Measurements from ENCODE around the gene CMBL.
"Not testable (repeated sequence)": the region's sequence is repeated elsewhere in the genome, so short reads cannot be mapped to it uniquely, and the experiment has no call there.

CMBL gene

DNA sequence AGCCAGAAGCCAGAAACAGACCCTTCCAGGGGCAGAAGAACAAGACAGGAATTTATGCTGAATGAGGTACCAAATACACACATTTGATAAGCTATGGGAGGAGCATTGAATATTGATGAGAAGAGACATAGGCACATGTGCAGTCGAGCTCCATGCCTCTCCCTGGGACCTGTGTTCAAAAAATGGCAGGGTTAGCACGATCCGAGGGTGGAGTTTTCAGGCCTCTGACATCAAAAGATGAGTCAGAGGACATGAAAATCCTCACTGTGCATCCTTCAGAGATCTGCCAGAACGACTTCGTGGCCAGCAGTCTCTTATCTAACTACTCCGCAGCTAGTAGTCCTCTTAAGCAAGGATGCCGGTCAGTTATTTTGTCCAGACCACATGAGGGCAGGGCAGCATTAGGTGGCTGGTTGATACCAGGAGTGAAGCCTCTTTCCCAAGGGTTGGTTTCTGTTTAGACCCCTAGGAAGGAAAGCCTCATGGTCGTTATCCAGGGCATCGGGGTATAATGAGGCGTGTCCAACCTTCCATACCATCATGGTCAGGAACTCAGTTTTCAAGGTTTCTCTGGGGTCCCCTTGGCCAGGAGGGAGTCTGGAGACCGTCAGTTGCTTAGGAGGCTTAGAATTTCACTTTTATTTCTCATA, 11.6 kb upstream of the CMBL start:
- Histone ChIP-seq H3K4me3 (ENCODE audit: low read length in 2 of 2) (no peak overlapping the region), H3K9me3 (ENCODE audit: control insufficient read depth in 2 of 2, low read length in 2 of 2) (no peaks in the 10 kb centered on the region), H3K4me1 (ENCODE audit: control insufficient read depth, insufficient read depth, low read length) (peaks cover 2% of the 10 kb centered on the region), H3K9ac (ENCODE audit: low read length in 2 of 2) (no peak overlapping the region), H3K27ac (ENCODE audit: low read length) (no peak overlapping the region), H3K27me3 (ENCODE audit: control insufficient read depth in 1 of 2, insufficient read depth in 2 of 2, low read length in 2 of 2) (no peaks in the 10 kb centered on the region), H3K36me3 (ENCODE audit: control insufficient read depth in 2 of 2, insufficient read depth in 2 of 2, low read length in 2 of 2) (no peaks in the 10 kb centered on the region)

DNA sequence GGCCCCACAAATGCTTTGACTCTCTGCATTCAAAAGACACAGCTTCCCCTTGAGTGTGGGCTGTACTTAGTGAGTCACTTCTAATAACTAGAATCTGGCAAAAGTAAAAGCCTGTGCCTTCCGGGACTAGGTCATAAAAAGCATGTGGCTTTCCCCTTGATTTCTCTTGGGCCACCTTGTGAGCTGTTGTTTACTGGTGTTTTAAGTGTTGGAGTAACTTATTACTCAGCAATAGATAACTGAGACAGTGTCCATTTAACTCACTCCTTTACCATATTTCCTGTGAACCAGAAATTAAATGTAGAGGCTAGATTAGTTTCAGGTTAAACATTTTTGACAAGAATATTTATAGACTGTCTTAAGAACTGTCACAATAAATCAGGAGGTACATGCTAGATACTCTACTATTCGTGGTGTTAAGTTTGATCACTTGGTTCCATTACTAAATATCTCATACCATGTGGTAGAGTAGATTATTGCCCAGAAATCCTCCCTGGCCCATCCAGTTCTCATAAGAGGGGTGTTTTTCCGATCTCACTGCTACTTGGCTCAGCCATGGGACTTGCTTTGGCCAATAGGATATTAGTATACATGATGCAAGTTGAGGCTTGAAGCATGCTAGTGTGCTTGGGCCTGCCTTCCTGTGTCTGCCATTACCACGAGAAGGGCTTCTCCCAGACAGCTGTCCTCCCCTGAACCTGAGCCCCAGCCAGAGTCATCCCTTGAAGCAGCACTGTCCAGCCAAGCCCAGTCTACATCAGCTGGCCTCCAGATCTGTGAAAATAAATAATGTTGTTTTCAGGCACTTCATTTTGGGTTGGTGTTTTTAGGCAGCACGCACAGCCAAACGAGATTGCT, 10.4 kb upstream of the CMBL start:
- Histone ChIP-seq H3K27ac (ENCODE audit: low read length) (no peak overlapping the region), H3K4me1 (ENCODE audit: control insufficient read depth, insufficient read depth, low read length) (peaks cover 2% of the 10 kb centered on the region), H3K9ac (ENCODE audit: low read length in 2 of 2) (no peak overlapping the region), H3K36me3 (ENCODE audit: control insufficient read depth in 2 of 2, insufficient read depth in 2 of 2, low read length in 2 of 2) (no peaks in the 10 kb centered on the region), H3K27me3 (ENCODE audit: control insufficient read depth in 1 of 2, insufficient read depth in 2 of 2, low read length in 2 of 2) (no peaks in the 10 kb centered on the region), H3K4me3 (ENCODE audit: low read length in 2 of 2) (no peak overlapping the region), H3K9me3 (ENCODE audit: control insufficient read depth in 2 of 2, low read length in 2 of 2) (no peaks in the 10 kb centered on the region)

DNA sequence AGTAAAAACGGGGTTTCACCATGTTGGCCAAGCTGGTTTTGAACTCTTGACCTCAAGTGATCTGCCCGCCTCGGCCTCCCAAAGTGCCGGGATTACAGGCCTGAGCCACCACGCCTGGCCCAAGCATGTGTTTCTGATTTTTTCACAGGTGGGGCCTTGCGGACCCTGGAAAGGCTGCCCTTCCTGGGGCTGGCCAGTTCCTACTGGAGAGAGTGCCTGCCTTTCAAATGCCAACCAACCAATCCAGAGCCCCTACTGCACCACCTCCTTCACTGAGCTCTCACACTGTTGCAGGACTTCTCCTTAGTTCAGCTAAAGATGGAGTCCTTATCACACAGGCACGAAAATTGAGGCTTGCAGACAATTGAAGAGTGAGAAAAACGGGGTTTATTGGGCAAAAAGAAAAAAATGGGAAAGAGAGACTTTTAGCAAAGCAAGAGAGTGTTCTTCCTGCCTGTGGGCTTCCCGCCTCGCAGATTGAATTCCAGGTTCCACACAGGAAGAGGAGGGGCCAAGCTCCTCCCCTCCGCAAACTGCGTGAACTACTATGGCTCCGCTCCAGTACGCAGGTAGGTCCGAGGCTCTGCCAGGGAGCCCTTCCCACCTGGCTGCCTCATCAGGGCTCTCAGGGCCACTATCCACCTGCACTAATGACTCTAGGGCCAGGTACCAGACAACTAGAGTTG, 8.3 kb upstream of the CMBL start:
- Histone ChIP-seq H3K27me3 (ENCODE audit: control insufficient read depth in 1 of 2, insufficient read depth in 2 of 2, low read length in 2 of 2) (no peaks in the 10 kb centered on the region), H3K4me3 (ENCODE audit: low read length in 2 of 2) (no peak overlapping the region), H3K4me1 (ENCODE audit: control insufficient read depth, insufficient read depth, low read length) (peaks cover 2% of the 10 kb centered on the region), H3K36me3 (ENCODE audit: control insufficient read depth in 2 of 2, insufficient read depth in 2 of 2, low read length in 2 of 2) (no peaks in the 10 kb centered on the region), H3K9ac (ENCODE audit: low read length in 2 of 2) (no peak overlapping the region), H3K9me3 (ENCODE audit: control insufficient read depth in 2 of 2, low read length in 2 of 2) (no peaks in the 10 kb centered on the region), H3K27ac (ENCODE audit: low read length) (no peak overlapping the region)

DNA sequence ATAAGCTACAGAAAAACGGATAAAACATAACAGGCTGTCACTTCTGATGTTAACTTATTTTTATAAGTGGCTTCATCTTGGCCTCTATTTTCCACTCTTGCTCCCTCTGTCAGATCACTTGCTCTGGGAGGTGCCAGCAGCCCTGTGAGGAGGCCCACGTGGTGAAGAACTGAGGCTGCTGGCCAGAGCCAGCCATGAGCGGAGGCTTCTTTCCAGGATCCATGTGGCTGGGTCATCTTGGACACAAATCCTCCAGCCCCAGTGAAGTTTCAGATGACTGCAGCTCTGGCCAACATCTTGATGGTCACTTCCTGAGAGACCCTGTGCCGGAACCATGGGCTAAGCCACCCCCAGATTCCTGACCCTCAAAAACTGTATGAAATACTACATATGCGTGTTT, 7.5 kb upstream of the CMBL start:
- Histone ChIP-seq H3K9ac (ENCODE audit: low read length in 2 of 2) (no peak overlapping the region), H3K9me3 (ENCODE audit: control insufficient read depth in 2 of 2, low read length in 2 of 2) (no peaks in the 10 kb centered on the region), H3K36me3 (ENCODE audit: control insufficient read depth in 2 of 2, insufficient read depth in 2 of 2, low read length in 2 of 2) (no peaks in the 10 kb centered on the region), H3K4me1 (ENCODE audit: control insufficient read depth, insufficient read depth, low read length) (peaks cover 2% of the 10 kb centered on the region), H3K27me3 (ENCODE audit: control insufficient read depth in 1 of 2, insufficient read depth in 2 of 2, low read length in 2 of 2) (no peaks in the 10 kb centered on the region), H3K4me3 (ENCODE audit: low read length in 2 of 2) (no peak overlapping the region), H3K27ac (ENCODE audit: low read length) (no peak overlapping the region)

DNA sequence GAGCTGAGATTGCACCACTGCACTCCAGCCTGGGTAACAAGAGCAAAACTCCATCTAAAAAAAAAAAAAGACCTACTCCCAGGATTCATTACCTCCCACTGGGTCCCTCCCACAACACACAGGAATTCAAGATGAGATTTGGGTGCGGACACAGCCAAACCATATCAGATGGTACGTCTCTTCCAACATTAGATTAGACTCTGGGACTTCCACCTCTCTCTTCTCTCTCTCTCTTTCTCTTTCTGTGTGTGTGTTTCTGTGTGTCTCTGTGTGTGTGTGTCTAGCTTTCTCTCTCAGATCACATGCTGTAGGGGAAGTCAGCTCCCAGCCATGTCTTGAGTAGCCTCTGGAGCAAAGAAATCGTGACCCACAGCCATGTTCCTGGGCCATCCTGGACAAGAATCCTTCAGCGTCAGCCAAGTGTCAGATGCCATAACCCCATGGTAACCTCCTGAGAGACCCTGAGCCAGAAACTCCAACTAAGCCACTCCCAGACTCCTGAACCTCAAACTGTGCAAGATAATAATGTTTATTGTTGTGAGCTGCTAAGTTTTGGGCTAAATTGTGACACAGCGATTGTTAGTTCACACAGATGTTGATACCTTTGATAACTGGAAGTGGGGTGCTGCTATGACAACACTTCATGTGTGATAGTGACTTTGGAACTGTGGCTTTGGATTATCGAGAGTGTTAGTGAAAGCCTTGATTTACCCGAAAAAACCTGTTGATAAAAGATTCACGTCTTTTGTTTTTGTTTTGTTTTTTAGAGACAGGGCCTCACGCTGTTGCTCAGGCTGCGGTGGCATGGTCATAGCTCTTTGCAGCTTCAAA, 4.1 kb upstream of the CMBL start:
- Histone ChIP-seq H3K9me3 (ENCODE audit: control insufficient read depth in 2 of 2, low read length in 2 of 2) (no peaks in the 10 kb centered on the region), H3K9ac (ENCODE audit: low read length in 2 of 2) (no peak overlapping the region), H3K4me1 (ENCODE audit: control insufficient read depth, insufficient read depth, low read length) (peaks cover 3% of the 10 kb centered on the region), H3K27me3 (ENCODE audit: control insufficient read depth in 1 of 2, insufficient read depth in 2 of 2, low read length in 2 of 2) (no peaks in the 10 kb centered on the region), H3K4me3 (ENCODE audit: low read length in 2 of 2) (no peak overlapping the region), H3K36me3 (ENCODE audit: control insufficient read depth in 2 of 2, insufficient read depth in 2 of 2, low read length in 2 of 2) (no peaks in the 10 kb centered on the region), H3K27ac (ENCODE audit: low read length) (no peak overlapping the region)

DNA sequence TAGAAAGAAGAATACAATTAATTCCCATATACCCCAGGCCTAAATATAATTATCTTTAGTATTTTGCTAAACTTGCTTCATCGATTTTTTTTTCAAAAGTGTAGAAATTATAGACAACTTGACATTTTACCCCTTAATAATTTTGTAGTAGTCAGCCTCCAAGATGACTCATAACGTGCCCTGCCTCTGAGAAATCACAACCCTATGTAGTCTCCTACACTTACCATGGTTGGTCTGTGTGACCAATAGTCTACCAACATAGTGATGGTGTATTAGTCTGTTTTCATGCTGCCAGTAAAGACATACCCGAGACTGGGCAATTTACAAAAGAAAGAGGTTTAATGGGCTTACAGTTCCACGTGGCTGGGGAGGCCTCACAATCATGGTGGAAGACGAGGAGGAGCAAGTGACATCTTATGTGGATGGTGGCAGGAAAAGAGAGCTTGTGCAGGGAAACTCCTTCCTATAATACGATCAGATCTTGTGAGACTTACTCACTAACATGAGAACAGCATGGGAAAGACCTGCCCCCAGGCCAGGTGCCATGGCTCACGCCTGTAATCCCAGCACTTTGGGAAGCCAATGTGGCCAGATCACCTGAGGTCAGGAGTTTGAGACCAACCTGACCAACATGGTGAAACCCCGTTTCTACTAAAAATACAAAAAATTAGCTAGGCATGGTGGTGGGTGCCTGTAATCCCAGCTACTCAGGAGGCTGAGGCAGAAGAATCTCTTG, 3.3 kb upstream of the CMBL start:
- H3K36me3 ChIP-seq (ENCODE audit: control insufficient read depth in 2 of 2, insufficient read depth in 2 of 2, low read length in 2 of 2); H3K27me3 ChIP-seq (ENCODE audit: control insufficient read depth in 1 of 2, insufficient read depth in 2 of 2, low read length in 2 of 2); H3K9ac ChIP-seq (ENCODE audit: low read length in 2 of 2); H3K4me3 ChIP-seq (ENCODE audit: low read length in 2 of 2); H3K27ac ChIP-seq (ENCODE audit: low read length); H3K9me3 ChIP-seq (ENCODE audit: control insufficient read depth in 2 of 2, low read length in 2 of 2): not testable (repeated sequence)
- peaks cover 10% of the 10 kb centered on the region for H3K4me1 ChIP-seq (ENCODE audit: control insufficient read depth, insufficient read depth, low read length)

DNA sequence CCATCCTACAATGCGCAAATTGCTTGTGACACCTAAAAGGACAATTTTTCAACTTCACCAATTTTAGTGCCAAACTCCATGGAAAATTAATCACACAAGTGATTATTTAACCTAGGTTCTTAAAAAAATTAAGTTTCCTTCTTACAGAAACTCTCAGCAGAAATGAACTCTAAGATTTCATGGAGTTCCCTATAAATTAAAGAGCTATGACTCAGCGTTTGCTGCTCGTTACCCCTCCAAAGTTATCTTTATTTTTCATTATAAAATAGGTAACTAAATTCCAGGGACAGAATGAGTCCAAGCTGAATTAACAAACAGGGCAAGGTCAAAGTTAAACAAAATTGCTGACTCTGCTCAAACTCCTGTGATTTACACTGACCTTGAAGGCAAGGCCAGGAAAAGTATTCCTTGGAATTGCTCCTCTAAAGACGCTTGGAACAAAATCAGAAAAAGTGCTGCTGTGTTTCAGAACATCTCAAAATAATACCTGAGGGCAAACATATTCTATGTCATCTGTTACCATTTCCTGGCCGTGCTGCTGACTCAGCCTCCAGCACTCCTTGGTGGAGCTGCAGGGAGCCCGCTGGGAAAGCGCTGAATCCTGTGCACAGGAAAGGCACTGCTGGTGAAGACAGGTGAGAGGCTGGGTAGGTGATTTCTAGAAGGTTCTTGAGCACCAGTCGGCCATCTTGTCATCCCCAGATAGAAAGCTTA, 2.5 kb upstream of the CMBL start:
- Histone ChIP-seq H3K4me3 (ENCODE audit: low read length in 2 of 2) (no peak overlapping the region), H3K4me1 (ENCODE audit: control insufficient read depth, insufficient read depth, low read length) (peaks cover 10% of the 10 kb centered on the region), H3K9me3 (ENCODE audit: control insufficient read depth in 2 of 2, low read length in 2 of 2) (no peaks in the 10 kb centered on the region), H3K27ac (ENCODE audit: low read length) (no peak overlapping the region), H3K9ac (ENCODE audit: low read length in 2 of 2) (no peak overlapping the region), H3K36me3 (ENCODE audit: control insufficient read depth in 2 of 2, insufficient read depth in 2 of 2, low read length in 2 of 2) (no peaks in the 10 kb centered on the region), H3K27me3 (ENCODE audit: control insufficient read depth in 1 of 2, insufficient read depth in 2 of 2, low read length in 2 of 2) (no peaks in the 10 kb centered on the region)

DNA sequence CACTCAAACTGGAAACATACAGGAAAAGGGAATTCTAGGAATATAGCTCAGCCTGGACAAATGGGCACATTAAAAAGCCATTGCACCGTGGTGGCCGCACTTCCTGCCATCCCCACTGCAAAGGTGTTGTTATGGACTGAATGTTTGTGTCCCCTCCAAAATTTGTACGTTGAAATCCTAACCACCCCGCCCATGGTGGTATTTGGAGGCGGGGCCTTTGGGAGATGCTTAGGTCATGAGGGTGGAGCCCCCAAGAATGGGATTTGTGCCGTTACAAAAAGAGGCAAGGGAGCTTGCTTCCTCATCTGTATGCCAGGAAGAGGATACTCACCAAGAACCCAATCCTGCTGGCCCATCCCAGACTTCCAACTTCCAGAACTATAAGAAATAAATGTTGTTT, 1.1 kb upstream of the CMBL start:
- Histone ChIP-seq H3K9me3 (ENCODE audit: control insufficient read depth in 2 of 2, low read length in 2 of 2) (no peaks in the 10 kb centered on the region), H3K36me3 (ENCODE audit: control insufficient read depth in 2 of 2, insufficient read depth in 2 of 2, low read length in 2 of 2) (peaks cover 0 to 2% of the 10 kb centered on the region in 2 donors), H3K27ac (ENCODE audit: low read length) (no peak overlapping the region), H3K4me3 (ENCODE audit: low read length in 2 of 2) (no peak overlapping the region), H3K27me3 (ENCODE audit: control insufficient read depth in 1 of 2, insufficient read depth in 2 of 2, low read length in 2 of 2) (no peaks in the 10 kb centered on the region), H3K9ac (ENCODE audit: low read length in 2 of 2) (no peak overlapping the region), H3K4me1 (ENCODE audit: control insufficient read depth, insufficient read depth, low read length) (peaks cover 8% of the 10 kb centered on the region)

DNA sequence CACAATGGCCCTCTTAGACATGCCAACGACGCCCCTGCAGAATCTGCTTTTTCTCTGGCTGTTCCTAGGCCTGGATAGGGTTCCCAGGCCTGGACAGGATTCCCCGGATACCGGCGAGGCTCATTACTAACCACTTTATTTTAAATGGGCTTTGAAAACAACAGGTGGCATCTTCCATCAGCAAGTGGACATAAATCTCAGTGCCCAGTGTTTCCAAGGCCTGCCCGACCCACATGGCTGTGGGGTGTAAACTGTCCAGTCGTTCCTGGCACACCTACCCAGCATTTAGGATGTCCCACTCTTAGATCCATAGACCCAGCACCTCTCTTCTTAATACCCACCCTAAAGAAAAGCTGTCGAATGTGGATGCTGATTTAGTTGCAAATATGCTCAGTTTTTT, 896 bp downstream of the CMBL start:
- H3K9ac ChIP-seq (ENCODE audit: low read length in 2 of 2): peak overlapping the region; percentile 64 to 79
- H3K9me3 ChIP-seq (ENCODE audit: control insufficient read depth in 2 of 2, low read length in 2 of 2): no peaks in the 10 kb centered on the region
- peak overlapping the region; percentile 83 to 85 for H3K4me3 ChIP-seq (ENCODE audit: low read length in 2 of 2)
- no peaks in the 10 kb centered on the region for H3K27me3 ChIP-seq (ENCODE audit: control insufficient read depth in 1 of 2, insufficient read depth in 2 of 2, low read length in 2 of 2)
- peaks cover 13% of the 10 kb centered on the region for H3K4me1 ChIP-seq (ENCODE audit: control insufficient read depth, insufficient read depth, low read length)
- H3K36me3 ChIP-seq (ENCODE audit: control insufficient read depth in 2 of 2, insufficient read depth in 2 of 2, low read length in 2 of 2): peaks cover 0 to 2% of the 10 kb centered on the region in 2 donors
- H3K27ac ChIP-seq (ENCODE audit: low read length): peak overlapping the region; percentile 64
